GM19239 (cell line): Measurements from ENCODE around the gene PTH1R.

Experiments used
- DNase-seq: peaks from one replicate; pipeline ENCODE4 v3.0.0; 2011; ENCODE audit warnings: low spot score; ENCODE audit not compliant: insufficient read length
- FAIRE-seq: peaks from 2 replicates; lab custom pipeline; 2011; peaks lifted over from hg19 to GRCh38; lab: Jason Lieb, UNC

Gene PTH1R

DNA sequence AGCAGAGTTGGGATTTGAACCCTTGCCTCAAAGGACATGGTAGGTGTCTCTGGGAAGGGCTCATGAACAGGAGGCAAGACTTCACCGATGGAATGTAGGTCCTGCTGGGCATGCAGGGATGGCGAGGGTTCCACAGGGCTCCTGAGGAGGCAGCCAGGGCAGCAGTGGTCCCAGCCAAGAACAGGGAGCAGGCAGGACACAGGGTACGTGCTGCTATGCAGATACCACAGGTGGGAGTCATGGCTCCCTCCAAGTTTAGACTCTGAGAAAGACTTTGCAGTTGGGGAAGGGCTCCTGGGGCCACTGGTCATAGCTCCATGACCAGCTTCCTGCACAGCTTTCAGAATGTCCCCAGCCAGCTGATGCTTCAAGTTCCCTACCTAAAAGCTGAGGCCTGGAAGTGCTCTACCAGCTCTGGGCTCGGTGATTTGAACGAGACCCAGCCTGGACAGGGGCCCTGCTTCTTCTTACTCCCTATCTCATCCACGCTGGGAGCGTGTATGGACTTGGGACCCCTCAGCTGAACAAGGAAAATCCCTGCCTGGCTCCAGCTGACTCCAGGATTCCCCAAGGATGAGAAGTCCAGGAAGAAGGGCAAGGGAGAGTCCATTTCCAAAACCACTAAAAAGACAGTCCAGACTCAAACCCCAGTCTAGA is 15.0 kb upstream of the PTH1R start:
- FAIRE-seq = no peak

DNA sequence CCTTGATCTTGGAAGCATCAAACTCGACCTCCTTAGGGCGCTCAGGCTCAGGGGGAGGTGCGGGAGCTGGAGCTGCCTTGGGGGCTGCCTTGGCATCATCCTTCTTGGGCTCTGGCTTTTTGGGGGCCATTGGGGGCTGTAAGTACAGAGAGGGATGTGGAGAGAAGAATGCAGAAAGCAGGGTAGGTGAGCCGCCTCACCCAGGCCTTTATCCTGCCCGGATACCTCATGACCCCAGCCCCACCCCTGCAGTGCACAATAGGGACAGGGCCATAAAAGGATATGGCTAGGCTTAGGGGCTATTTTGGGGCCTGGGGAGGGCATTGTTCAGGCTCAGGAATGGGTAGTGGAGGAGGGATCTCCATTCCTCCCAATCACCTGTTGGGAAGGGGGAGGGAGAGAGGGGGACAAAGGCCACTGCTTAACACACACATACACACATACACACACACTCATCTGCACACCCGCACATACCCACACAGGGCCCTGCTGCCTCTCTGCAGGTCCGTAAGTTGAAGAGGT is 14.2 kb upstream of the PTH1R start, which contains the start of gene MYL3:
MYL3 (minus strand) TSS at position 184 of the 522 bp plus-strand sequence; CDS start at position 130, 54 bp downstream.
- no peak for FAIRE-seq

More for the DNA sequence above, 15.0 kb upstream of the PTH1R start:
- DNase-seq = no peak

DNA sequence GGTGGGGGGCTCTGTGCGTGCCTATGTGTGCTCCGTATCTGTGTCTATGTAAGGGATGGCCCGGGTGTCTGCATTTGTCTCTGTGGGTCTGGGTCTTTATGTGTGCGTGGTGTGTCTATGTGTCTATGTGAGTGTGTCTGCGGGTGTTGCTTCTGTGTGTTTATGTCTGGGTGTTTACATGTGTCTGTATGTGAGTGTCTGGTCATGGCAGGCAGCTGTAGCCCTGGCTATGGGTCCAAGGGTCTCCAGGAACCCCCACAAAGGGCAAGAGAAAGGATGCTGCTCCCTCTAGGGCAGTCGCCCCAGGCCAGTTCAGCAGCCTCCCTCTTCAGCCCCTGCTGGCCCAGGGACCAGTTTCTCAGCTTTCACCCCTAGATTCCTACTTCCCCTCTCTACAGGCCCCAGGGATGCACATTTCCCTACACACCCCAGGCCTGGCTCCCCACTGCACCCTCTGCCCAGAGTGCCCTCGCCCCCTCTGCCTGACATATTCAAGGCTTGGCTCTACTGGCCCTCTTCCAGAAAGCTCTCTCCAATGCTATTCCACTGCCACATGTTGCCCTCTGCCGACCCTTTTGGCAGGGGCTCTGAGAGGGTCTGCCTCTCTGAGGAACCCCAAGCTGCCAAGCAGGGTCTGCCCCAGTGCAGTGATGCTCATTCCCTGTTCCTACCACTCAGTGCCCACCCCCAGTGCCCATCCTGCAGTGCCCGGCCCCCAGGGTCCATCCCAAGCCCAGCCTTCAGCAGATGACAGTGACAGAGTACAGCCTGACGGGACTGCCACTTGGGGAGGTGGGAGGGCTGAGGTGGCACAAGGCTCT is 13.2 kb upstream of the PTH1R start:
- FAIRE-seq = no peak
- DNase-seq = no peak

More for the DNA sequence above, 14.2 kb upstream of the PTH1R start, which contains the start of gene MYL3:
- no peak for DNase-seq

DNA sequence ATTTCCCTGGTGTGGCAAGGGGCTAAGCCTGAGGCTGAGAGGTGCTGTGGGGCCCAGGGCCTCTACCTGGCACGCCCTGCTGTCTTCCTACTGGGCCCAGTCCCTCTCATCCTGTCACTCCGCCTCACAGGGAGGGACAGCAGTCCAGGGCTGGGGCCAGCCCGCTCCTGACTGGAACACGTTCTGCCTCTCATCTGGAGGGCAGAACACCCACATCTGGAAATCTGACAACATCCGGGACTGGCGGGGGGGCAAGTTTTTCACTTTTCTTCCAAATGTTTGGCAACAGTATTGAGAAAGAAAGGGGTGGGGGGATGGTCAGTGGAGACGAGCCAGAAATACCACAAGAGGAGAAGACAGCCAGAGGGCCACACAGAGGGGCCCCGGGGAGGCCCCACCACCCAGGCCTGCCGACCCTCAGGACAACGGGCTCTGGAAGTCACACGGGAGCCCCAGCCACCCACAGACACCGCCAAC is 12.5 kb upstream of the PTH1R start:
- FAIRE-seq (no peak), DNase-seq (no peak)

DNA sequence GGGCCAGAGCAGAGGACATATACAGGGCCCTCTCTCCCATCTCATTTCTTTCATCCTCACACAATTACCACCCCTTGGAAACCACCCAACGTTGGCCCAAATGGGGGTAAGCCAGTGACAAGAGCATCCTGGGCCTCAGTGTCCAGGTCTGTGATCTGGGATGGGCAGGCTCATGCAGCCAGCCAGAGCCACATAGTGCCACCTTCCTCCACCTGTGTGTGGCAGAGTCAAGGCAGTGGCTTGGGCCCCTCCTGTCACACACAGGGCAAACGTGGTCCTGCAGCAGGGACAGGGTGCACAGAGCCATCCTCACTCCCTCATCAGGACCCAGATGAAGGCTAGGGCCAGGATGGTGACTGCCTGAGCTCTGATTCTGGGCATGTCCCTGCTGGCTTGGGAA is 12.0 kb upstream of the PTH1R start:
- no peak for DNase-seq
- FAIRE-seq = no peak

DNA sequence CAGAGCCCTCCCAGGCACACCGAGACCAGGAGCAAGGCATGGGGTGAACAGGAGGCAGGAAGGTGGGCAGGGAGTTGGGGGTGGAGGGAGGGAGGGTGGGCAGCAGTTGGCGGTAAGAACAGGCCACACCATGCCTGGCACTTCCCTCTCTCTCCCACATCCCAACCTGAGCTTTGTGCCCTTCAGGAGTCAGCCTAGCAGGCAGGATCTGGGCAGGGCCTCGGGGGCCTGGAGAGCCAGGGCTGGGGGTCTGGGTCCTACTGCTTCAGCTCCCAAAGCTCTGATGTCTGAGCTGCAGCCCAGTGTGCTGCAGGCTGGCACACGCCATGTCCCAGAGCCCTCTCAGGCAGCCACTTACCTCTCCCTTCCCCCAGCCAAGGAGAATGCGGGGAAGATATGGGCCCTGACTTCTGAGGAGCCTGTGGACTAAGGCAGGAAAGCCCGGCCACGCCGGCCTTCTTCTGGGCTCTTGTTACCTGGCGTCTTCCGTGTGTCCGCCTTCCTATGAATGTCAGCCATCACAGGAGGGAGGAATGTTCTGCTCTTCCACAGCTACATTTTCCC is 11.4 kb upstream of the PTH1R start:
- FAIRE-seq (no peak), DNase-seq (no peak)

DNA sequence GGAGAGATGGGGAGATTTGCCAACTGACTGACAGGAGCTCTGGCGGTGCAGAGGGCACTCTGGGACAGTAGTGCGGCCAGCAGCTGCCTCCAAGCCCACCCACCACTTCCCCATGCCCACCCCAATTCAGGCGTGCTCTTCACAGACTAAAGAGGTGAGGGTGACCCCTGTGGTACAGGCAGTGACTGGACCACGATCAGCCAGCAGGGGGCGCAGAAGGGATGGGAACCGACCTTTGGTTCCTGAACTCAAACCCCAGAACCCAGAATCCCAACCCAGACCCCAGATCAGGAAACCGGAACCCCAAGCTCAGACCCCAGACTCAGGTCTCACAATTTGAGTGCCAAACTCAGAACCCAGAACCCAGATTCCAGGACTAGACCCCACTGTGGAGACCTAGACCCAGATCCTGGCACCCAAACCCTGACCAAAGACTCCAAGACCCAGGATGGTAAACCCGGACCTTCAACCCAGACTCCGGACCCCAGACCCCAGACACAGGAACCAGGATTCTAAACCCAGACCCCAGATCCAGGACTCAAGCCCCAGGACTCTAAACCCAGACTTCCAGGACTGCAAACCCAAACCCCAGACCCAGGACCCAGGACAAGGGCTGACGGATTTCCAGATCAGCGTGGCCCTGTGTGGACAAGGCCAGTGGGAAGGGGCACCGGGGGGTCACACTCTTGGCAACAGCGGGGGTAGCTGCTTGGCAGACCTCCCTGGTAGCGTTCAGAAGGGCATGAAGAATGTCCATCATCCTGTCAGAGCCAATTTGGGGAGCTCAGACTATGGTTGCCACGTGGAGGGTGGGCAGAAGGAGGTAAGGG is 10.6 kb upstream of the PTH1R start:
- FAIRE-seq = peak; percentile 90

DNA sequence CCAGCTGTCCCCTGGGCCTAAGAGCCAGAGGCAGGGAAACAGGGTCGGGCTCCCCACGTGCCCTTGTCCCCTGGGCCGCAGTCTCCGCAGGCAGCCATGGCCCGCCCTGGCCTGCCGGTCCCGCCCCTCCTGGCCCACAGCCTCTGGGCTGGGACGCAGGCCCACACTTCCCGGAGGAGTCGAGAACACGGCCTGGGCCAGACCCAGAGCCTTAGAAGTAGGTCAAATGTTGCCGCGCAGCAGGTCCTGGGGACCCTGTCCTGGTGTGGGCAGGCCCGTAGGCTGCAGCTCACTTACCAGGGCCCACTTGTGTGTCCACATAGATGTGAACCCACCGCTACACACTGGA is 10.0 kb upstream of the PTH1R start:
- FAIRE-seq (no peak), DNase-seq (no peak)

More for the DNA sequence above, 10.6 kb upstream of the PTH1R start:
- DNase-seq = peak; percentile 85

DNA sequence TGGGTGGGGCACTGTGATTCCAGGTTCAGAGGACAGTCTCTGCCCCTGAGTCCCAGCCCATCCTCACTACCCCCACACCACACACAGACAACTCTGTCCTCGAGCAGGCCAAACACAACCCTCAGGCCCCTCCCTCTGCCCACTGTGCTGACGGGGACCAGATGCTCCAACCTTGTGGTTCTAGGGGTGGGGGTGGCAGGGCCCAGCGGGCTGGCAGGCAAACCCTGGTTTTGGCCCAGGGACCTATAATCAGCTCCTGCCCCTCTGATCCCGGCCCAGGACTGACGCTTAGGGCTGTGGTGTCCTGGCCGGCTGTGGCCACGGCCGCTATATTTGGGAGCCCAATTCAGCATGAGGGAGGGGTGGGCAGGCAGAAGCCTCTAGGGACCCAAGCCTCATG is 9.2 kb upstream of the PTH1R start:
- DNase-seq (no peak), FAIRE-seq (no peak)

DNA sequence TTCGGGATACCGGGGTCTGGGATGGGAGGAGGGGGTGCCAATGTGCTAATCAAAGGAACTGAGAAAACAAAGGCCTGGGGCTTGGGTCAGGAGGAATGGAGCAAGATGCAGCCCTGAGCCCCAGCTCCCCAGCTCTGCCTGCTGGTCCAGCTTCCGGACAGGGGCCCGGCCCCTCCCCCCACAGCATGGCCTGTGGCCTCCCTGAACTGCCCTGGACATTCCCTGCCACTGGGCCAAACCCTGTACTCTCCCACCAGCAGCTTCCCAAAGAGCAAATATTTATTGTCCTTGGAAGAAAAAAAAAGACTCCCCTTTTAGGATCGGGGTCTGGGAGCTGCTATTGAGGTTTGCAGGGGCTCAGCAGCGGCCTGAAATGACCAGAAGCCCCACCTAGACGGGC is 8.6 kb upstream of the PTH1R start:
- no peak for FAIRE-seq
- no peak for DNase-seq

DNA sequence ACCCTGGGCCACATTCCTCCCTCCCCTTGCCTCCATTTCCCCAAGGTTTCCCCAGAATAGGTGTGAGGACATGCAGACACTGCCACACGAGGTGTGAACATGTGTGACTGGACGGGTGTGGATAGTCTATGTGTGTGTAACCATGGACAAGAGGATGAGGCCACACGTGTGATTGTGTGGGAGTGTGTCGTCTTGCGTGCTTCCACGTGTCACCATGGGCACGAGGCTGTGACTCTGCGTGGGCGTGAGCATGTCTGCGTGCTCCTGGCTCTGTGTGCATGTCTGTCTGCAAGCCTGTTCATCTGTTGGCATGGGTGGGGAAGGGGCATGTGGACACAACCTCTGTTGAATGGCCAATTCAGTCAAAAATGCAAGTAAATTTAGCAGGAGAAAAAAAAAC is 8.1 kb upstream of the PTH1R start:
- FAIRE-seq = no peak
- no peak for DNase-seq

DNA sequence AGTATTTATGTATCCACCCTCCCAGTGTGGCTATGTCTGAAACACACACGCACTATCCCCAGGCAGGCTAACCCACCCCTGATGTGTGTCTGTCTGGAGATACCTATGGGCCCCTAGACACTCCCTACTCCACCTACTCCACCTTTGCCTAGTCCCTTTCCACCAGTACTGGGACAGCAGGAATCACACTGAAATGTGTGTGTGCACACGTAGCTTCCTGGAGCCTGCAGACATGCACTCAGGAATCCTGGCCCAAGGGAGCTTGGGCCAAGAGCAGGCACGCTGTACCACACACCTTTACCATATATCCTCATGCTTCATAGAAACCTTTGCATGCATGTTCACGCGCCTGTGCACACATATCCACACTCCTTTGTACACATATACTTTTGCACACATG is 6.9 kb upstream of the PTH1R start:
- FAIRE-seq (no peak), DNase-seq (no peak)

DNA sequence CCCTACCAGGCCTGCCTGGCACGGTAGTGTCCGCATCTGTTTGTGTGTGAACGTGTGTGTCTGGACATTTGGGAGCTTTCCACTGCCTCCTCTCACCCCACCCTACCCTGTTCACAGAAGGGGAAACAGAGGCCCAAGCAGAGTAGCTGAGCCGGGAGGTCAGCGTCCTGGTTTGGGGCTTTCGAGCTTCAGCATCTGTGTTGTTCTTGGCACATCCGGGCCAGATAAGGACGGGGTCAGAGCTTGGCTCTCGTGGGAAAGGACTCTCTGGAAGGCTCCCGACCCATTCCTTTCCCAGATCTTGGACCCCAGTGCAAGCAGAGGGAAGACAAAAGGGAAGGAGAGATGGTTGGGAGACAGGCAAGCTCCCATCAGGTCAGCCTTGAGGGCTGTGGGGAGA is 6.3 kb upstream of the PTH1R start:
- no peak for FAIRE-seq
- DNase-seq = no peak

DNA sequence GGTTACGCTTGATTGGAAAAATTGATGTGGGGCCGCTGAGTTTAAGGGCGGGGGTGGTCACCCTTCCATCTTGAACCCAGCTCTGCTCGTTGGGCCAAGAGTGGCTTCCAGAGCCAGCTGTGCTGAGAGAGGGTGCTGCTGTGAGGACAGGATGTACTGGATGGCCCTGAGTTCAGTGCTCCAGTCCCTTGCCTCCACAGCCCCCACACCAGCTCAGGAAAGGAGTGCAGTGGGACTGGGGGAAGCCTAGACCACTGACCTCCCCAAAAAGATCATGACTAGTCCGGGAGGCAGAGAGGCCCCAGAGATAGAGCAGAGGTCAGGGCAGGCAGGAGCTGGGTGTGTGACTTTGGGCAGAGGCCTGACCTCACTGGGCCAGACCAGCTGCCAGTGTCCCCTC is 4.0 kb upstream of the PTH1R start:
- FAIRE-seq (no peak), DNase-seq (no peak)

DNA sequence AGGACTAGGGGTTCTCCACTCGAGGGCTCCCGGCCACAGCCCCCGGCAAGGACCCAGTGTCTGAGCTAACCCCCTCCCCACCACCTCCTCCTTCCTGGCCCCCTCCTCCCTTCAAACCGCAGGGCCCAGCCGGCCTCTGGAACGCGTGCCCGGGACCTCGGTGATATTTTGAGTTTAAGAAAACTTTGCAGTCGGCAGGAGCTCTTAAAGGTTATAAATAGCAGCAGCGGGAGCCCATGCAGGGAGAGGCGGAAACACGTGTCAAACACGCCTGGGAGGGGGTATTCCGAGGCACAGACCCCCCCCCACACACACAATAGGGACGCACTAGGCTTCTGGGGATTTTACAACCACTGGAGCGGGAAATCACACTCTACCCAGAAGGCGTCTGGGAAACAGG is 3.1 kb upstream of the PTH1R start:
- no peak for FAIRE-seq
- DNase-seq = no peak

DNA sequence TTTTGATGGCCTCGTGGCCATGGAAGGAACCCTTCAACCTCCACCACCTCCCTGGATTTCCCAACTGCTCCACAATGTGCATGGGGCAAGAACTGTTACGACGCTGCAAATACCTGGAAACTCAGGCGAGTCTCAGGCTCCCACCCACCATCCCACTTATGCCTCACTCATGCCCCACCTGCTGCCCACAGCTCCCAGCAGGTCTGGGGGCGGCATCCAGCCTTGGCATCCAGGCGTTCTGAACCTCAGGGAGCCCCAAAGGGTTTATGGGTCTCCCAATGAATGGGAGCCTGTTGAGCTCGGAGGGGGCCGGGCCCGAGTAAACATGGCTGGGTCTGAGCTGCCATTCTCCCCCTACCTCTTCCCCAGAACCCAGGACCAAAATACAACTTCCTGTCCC is 2.0 kb upstream of the PTH1R start:
- DNase-seq = no peak
- FAIRE-seq = no peak

DNA sequence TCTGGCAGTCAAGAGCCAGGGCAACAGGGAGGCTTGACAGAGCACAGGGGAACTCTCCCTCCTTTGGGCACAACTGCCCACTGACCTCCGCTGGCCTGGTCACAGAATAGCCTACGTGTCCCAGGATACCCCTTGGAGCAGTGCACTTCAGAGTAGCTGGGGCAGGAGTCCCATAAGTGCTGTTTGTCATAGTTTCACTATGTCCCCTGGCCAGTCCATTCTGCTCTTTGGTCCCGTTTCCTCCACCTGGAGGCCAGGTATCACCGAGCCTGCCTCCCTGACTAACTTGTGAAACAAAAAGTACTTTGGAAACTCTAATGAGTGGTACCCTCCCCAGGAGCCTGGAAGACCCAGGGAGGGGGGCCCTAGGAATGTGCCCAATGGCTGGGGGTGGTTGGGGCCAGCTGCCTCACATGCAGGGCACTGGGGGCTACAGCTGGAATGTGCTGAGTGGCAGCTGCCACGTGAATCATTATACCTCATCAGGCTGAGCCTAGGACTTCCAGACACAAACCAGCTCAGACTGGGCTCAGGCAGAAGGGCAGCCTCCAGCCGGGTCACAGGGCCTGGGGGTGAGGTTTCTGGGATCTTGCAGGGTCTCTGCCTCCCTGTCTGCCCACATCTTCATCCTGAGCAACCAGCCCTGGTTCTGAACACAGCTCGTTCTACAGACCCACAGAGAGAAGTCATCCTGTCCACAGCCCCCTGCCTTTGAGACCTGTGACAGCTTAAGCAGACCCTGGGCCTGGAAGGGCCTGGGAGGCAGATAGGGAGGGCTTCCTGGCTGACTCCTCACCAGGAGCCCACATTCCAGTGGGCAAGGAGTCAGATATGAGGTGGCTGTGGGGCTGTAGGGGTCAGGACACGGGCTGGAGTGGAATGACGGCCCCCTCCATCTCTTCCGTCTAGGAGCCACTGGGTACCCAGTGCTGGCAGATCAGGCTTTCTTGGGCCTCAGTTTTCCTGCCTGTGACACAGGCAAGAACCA is 914 bp upstream of the PTH1R start:
- DNase-seq (no peak), FAIRE-seq (no peak)

DNA sequence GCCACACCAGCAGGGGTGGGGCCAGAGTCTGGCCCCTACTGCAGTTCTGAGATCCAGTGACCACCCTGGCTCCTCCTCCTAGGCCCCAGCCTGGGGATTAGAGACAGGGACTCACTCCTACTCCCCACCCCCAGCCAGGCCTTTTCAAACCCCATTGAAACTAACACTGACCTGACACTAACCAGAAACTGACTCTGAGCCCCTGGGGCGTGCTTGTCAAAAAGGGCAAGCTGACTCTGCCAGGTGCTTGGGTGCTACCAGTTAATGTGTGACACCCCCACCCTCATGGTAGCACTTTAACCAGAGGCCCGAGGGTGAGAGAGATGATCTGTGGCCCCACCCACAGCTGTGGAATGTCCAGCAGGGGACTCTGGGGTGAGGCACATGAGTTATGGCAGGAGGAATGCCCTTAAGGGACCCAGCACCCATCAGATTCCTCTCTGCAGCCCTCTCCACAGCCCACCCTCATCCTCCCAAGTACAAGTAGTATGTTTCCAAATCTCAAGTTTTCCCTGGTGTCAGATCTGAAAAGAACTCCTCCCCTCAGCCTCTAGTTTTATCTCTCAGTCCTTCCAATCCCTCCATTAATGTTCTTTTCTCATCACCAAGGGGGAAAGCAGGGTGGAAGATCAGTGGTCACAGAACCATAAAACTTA is 1.4 kb downstream of the PTH1R start:
- DNase-seq (peak; percentile 56), FAIRE-seq (peak; percentile 52)
